Ovary (tissue), 3 donors: Measurements from ENCODE around the gene FAM240B.

Experiments used
- CTCF ChIP-seq, 3 donors: fragments of 450-650 bp in 2 of 3; fragments of 200-600 bp in 1 of 3; IDR thresholded peaks; one replicate each; pipeline versions ENCODE4 v1.5.1 to v1.8.0; 2016 to 2022; ENCODE audit warnings: antibody characterized with exemption in 3 of 3, mild to moderate bottlenecking in 1 of 3
- EP300 ChIP-seq: sonication (generic); formaldehyde crosslinking; IDR thresholded peaks from one replicate; pipeline ENCODE4 v1.6.1; 2017; ENCODE audit warnings: antibody characterized with exemption
- donor health status: DM: no; HTN: no; CAD: no.

- TF ChIP-seq CTCF (IDR thresholded peaks at IDR 0.05) (no peak), EP300 (no peak)
Measured at GRCh38 chr9:38675211-38675610, 44.7 kb downstream of the FAM240B start.
